GM12865 (cell line): ENCODE results near the gene PYHIN1.

Experiments
- DNase-seq: peaks from one replicate; pipeline ENCODE4 v3.0.0; 2010; ENCODE audit warnings: low read depth
- H3K4me3 ChIP-seq: 2 replicates; pipeline ENCODE4 v1.5.1; 2011; ENCODE audit warnings: mild to moderate bottlenecking, low read depth, low read length, control low read depth
- TF ChIP-seq, protein P1 (sequence below): IDR thresholded peaks from 2 replicates; pipeline ENCODE4 v1.5.1; 2011; ENCODE audit warnings: low read length, control low read depth, low read depth, inconsistent platforms; ENCODE audit not compliant: insufficient read depth; ENCODE audit errors: missing control alignments

PYHIN1 gene

DNA sequence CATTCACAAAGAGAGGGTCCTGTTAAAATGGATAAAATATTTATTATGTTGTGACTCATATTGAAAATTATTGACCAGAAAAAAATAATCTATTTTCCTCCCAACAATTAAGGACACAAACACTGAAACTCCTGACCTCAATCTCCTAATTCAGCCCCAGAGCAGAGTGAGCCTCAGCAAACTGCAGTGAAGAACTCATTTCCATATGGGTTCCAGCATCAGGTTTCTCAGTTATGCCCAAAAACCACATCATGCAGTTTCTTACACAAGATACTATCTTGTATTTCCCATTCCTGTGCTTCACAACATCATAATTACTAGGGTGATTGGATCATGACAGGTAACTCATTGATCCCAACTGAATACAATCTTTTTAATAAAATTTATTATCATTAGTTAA lies 15.4 kb downstream of the PYHIN1 start:
- DNase-seq, result no peak
- TF ChIP-seq, protein P1, sequence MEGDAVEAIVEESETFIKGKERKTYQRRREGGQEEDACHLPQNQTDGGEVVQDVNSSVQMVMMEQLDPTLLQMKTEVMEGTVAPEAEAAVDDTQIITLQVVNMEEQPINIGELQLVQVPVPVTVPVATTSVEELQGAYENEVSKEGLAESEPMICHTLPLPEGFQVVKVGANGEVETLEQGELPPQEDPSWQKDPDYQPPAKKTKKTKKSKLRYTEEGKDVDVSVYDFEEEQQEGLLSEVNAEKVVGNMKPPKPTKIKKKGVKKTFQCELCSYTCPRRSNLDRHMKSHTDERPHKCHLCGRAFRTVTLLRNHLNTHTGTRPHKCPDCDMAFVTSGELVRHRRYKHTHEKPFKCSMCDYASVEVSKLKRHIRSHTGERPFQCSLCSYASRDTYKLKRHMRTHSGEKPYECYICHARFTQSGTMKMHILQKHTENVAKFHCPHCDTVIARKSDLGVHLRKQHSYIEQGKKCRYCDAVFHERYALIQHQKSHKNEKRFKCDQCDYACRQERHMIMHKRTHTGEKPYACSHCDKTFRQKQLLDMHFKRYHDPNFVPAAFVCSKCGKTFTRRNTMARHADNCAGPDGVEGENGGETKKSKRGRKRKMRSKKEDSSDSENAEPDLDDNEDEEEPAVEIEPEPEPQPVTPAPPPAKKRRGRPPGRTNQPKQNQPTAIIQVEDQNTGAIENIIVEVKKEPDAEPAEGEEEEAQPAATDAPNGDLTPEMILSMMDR, result no peak

DNA sequence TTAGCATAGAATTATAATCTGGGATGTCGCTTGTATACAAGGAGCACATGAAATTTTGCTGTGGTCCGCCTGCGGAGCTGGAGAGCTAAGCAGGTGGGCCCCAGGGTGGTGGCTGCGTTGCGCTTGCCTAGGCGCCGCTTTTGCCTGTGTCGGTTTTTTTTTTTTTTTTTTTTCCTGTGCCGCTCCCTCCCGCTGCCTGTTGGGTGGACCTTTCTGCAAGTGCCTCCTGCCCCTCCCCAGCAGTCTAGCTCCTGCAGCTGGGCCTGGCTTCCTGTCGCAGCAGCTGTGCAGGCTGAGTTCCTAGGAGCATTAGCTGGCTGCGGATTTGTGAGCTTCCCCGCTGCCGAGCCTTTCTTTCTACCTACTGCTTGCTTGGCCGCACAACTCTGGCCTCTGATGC lies 20.6 kb downstream of the PYHIN1 start:
- peak; percentile 79 for DNase-seq
- TF ChIP-seq, protein P1, result no peak
- peak overlapping the region; percentile 23 for H3K4me3 ChIP-seq

More for the DNA sequence above, 15.4 kb downstream of the PYHIN1 start:
- H3K4me3 ChIP-seq, result no peak overlapping the region

DNA sequence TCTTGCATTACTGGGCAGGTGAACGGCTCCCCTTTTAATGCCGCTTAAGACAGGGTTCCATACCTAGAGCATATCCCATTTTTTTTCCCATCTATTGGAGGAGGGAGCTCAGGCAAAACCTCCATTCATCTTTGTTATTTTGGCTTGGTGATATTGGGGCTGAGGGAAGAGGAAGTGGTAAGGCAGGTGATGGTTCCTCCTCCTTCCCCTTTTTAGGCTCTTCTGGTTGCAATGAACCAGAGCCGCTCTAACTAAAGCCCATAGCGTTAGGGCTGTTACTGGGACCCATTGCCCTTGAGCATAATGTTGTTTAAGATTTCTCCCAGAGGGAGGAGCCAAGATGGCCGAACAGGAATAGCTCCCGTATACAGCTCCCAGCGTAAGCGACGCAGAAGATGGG lies 21.1 kb downstream of the PYHIN1 start:
- TF ChIP-seq, protein P1, result no peak
- DNase-seq, result peak; percentile 46
- peak overlapping the region; percentile 23 for H3K4me3 ChIP-seq

DNA sequence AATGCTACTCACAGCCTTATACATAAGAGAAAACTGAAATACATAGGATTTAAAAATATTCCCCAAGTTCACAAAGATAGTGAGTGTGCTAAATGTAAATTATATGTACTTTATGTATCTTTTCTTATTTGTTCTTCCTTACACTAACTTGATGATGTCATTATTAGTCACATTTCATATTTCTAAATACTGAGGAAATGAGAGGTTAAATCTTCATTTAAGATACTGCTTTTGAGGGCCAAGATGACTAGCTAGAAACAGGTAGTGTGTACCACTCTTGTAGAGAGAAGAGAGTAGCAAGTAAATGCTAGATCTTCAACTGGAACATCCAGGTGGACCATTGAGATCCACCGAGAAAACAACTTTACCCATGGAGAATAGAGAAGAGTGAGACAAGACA lies 29.8 kb downstream of the PYHIN1 start:
- TF ChIP-seq, protein P1, result no peak
- DNase-seq, result no peak

DNA sequence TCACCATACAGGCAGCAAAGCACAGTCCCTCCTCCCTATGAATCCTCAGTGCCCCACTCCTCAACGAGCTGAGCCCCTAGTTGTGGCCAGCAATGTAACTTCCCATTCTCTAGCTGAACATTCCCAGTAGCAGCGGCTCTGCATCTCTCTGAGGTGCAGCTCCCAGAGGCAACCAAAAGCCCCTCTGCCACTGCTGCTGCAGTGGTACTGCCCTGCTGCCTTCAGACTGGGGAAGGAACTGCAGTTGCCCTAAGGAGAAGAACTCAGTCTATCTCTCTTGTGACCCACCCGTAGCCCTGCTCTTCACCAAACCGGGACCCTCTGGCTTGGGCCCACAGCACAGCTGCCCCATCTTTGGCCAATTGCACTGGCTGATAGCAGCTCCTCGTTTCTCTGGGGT lies 31.6 kb downstream of the PYHIN1 start:
- H3K4me3 ChIP-seq, result no peak overlapping the region
- TF ChIP-seq, protein P1, result no peak
- DNase-seq, result no peak

More for the DNA sequence above, 29.8 kb downstream of the PYHIN1 start:
- H3K4me3 ChIP-seq, result no peak overlapping the region

DNA sequence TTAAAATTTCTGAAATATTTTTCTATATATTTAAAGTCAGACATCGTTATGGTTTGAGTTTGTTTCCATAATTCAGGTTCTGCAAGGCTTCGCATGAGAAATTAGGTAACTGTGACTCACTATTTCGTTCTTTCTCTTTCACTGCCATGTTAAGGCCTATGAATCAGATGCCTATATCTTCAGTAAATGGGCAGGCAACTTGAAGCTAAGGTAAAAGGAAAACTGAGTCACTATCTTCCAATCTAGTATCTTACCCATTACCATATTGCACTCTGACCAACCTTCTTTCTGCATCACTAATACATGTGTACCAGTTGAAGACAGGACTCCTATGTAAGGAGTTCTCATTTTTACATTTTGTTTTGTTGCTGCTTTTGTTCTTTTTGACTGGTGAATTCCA lies 37.8 kb downstream of the PYHIN1 start:
- no peak overlapping the region for H3K4me3 ChIP-seq
- DNase-seq, result no peak
- TF ChIP-seq, protein P1, result no peak

DNA sequence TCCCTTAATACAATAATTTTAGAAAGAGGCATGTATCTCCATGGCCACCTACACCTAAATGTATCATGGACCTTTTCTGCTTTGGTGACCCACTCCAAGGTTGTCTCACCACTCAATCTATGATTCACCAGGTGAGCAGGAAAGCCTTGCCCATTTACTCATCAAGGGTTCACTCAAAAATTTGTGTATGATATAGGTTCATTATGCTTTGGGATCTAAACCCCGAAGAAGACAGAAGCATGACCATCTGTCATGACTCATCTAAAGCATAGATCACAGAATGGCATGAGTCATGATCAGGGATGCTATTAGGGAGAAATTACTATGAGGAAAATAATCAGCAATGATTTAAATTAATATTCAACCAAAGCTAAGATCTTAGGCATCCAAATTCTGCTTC lies 38.5 kb downstream of the PYHIN1 start:
- no peak overlapping the region for H3K4me3 ChIP-seq
- DNase-seq, result no peak
- TF ChIP-seq, protein P1, result no peak
